Ishikawa (cell line): ENCODE measurements around the gene ORAI2.

ENCODE experiments used
- NFIC ChIP-seq: IDR thresholded peaks from 2 replicates; pipeline ENCODE4 v1.6.1; 2012
- RAD21 ChIP-seq: IDR thresholded peaks from 2 replicates; pipeline ENCODE4 v1.6.1; 2012; ENCODE audit warnings: low read depth
- YY1 ChIP-seq: IDR thresholded peaks from 2 replicates; pipeline ENCODE4 v1.6.1; 2012; ENCODE audit warnings: low read depth
- ZBTB7A ChIP-seq: IDR thresholded peaks from 2 replicates; pipeline ENCODE4 v1.6.1; 2012; ENCODE audit warnings: low read depth
- TF ChIP-seq, protein P1 (sequence below): IDR thresholded peaks from 2 replicates; pipeline ENCODE4 v1.6.1; 2012

DNA sequence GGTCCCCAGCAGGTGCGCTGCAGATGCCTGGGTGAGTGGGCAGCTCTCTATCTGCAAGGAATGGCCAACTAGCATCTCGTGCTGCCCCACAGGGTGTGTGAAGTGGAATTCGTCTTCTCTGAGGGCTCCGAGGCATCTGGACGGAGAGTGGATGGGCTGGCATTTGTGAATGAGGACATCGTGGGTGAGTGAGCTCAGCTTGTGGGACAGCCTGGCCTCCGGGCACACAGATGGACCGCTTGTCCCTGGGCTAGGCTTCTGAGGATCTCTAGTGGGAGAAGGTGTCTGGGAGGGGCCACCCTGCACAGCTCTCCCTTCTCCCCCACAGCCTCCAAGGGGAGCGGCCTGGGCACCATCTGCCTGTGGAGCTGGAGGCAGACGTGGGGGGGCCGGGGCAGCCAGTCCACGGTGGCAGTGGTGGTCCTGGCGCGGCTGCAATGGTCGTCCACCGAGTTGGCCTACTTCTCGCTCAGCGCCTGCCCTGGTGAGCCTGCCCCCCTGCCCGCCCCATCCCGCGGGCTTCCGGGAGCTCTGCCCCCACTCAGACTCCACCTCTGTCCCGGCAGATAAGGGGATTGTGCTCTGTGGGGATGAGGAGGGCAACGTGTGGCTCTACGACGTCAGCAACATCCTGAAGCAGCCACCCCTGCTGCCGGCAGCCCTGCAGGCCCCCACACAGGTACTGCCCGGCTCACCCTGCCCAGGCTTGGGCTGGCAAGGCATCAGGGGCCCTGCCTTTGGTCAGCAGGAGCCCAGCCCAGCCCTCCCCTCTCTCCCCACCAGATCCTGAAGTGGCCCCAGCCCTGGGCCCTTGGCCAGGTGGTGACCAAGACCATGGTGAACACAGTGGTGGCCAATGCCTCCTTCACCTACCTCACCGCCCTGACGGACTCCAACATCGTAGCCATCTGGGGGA, 39.0 kb downstream of the ORAI2 start:
- TF ChIP-seq ZBTB7A (no peak), RAD21 (no peak), YY1 (no peak), NFIC (no peak)
- TF ChIP-seq, protein P1, sequence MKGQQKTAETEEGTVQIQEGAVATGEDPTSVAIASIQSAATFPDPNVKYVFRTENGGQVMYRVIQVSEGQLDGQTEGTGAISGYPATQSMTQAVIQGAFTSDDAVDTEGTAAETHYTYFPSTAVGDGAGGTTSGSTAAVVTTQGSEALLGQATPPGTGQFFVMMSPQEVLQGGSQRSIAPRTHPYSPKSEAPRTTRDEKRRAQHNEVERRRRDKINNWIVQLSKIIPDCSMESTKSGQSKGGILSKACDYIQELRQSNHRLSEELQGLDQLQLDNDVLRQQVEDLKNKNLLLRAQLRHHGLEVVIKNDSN = no peak
